ENCODE measurements around the gene MMP15.

The MMP15 gene

GRCh38 chr16:58035356-58036170 lies 10.0 kb downstream of the MMP15 start:
- no peak for DNase-seq (ENCODE audit: low spot score)

- no peak for DNase-seq (ENCODE audit: low spot score)
Observed at GRCh38 chr16:58036943-58037342, 11.4 kb downstream of the MMP15 start.

- no peak for DNase-seq (ENCODE audit: low spot score)
Observed at GRCh38 chr16:58037365-58038057, 12.0 kb downstream of the MMP15 start.

- no peak for DNase-seq (ENCODE audit: low spot score)
Observed at GRCh38 chr16:58038219-58038641, 12.7 kb downstream of the MMP15 start.

- no peak for DNase-seq (ENCODE audit: low spot score)
Observed at GRCh38 chr16:58039829-58040495, 14.4 kb downstream of the MMP15 start.

GRCh38 chr16:58040496-58040846 lies 14.9 kb downstream of the MMP15 start:
- DNase-seq (ENCODE audit: low spot score): no peak

- no peak for DNase-seq (ENCODE audit: low spot score)
Observed at GRCh38 chr16:58040945-58041627, 15.5 kb downstream of the MMP15 start.

- no peak for DNase-seq (ENCODE audit: low spot score)
Observed at GRCh38 chr16:58041628-58041955, 16.0 kb downstream of the MMP15 start.

GRCh38 chr16:58042001-58042885 lies 16.7 kb downstream of the MMP15 start:
- DNase-seq (ENCODE audit: low spot score): no peak

GRCh38 chr16:58042886-58043515 lies 17.4 kb downstream of the MMP15 start:
- DNase-seq (ENCODE audit: low spot score): no peak

GRCh38 chr16:58043571-58044155 lies 18.1 kb downstream of the MMP15 start:
- DNase-seq (ENCODE audit: low spot score): no peak

- DNase-seq (ENCODE audit: low spot score): no peak
Observed at GRCh38 chr16:58044266-58045019, 18.9 kb downstream of the MMP15 start.

- no peak for DNase-seq (ENCODE audit: low spot score)
Observed at GRCh38 chr16:58045096-58045495, 19.5 kb downstream of the MMP15 start.

GRCh38 chr16:58046054-58046881 lies 20.7 kb downstream of the MMP15 start:
- DNase-seq (ENCODE audit: low spot score): no peak

GRCh38 chr16:58046936-58047335 lies 21.4 kb downstream of the MMP15 start:
- no peak for DNase-seq (ENCODE audit: low spot score)

GRCh38 chr16:58047557-58048348 lies 22.2 kb downstream of the MMP15 start:
- no peak for DNase-seq (ENCODE audit: low spot score)

- DNase-seq (ENCODE audit: low spot score): no peak
Observed at GRCh38 chr16:58048494-58049231, 23.1 kb downstream of the MMP15 start.
